HL-60 (cell line): ENCODE data around the gene FARS2.

ENCODE experiments used
- DNase-seq, 2 experiments: peaks; one replicate each; pipeline ENCODE4 v3.0.0-alpha.2; 2010 to 2020; ENCODE audit warnings: low read depth in 1 of 2, low spot score in 1 of 2
- H3K27ac ChIP-seq: fragments of 250-450 bp; sonication (Bioruptor Pico); replicated peaks from 2 replicates; pipeline ENCODE4 v1.5.1; 2020; ENCODE audit warnings: mild to moderate bottlenecking, moderate library complexity
- H3K27me3 ChIP-seq: fragments of 250-450 bp; sonication (Bioruptor Pico); 2 replicates; pipeline ENCODE4 v1.5.1; 2021; ENCODE audit warnings: mild to moderate bottlenecking, moderate library complexity; ENCODE audit not compliant: insufficient read depth, poor library complexity, severe bottlenecking
- H3K4me3 ChIP-seq: replicated peaks from 2 replicates; pipeline ENCODE4 v1.5.1; 2011; ENCODE audit warnings: mild to moderate bottlenecking, control low read depth, low read length; ENCODE audit not compliant: insufficient read depth
- GABPA ChIP-seq: IDR thresholded peaks from 2 replicates; pipeline ENCODE4 v1.6.1; 2012; ENCODE audit warnings: low read depth
- POLR2AphosphoS5 ChIP-seq: IDR thresholded peaks from 2 replicates; pipeline ENCODE4 v1.6.1; 2012; ENCODE audit warnings: low read depth
- SPI1 ChIP-seq: IDR thresholded peaks from 2 replicates; pipeline ENCODE4 v1.6.1; 2012; ENCODE audit warnings: low read depth, mild to moderate bottlenecking, borderline replicate concordance
- TF ChIP-seq, protein P1 (sequence below): IDR thresholded peaks from one replicate; pipeline ENCODE4 v1.5.1; 2011; ENCODE audit warnings: low read length, control low read depth, inconsistent platforms; ENCODE audit not compliant: insufficient read depth
- TF ChIP-seq, protein P2 (sequence below): IDR thresholded peaks from 2 replicates; pipeline ENCODE4 v1.6.1; 2012; ENCODE audit warnings: low read depth; ENCODE audit not compliant: insufficient replicate concordance

Gene FARS2

DNA sequence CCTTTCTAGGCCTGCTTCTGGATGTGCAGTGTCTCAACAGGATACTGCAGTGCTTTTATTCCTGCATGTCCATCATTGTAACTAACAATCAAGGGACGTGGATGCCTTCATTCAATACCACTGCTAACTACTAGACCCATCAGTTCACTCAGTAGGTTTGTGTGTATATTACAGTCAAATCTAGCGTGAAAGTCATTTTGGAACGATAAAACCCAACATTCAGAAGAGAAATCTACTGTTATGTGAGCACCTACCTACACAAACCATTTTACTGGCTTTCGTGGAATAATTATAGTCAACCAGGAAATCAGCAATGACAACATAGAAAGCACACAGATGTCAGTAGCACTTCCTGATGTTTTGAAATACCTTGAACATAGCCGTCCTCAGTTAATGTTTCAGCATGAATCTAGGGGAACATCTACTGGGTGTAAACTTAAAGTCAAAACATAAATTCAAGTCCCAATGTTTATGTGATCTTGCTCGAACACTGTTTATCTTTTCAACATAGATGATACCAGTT, 270.6 kb downstream of the FARS2 start:
- Histone ChIP-seq H3K27me3 (no peaks in the 10 kb centered on the region), H3K4me3 (no peak overlapping the region), H3K27ac (no peak overlapping the region)
- peak in 1 of 2 experiments; percentile 14 for DNase-seq
- TF ChIP-seq GABPA (no peak), POLR2AphosphoS5 (no peak), SPI1 (0 out of 2 replicates have a peak, but pooled peaks have one; percentile 25)
- TF ChIP-seq, protein P1, sequence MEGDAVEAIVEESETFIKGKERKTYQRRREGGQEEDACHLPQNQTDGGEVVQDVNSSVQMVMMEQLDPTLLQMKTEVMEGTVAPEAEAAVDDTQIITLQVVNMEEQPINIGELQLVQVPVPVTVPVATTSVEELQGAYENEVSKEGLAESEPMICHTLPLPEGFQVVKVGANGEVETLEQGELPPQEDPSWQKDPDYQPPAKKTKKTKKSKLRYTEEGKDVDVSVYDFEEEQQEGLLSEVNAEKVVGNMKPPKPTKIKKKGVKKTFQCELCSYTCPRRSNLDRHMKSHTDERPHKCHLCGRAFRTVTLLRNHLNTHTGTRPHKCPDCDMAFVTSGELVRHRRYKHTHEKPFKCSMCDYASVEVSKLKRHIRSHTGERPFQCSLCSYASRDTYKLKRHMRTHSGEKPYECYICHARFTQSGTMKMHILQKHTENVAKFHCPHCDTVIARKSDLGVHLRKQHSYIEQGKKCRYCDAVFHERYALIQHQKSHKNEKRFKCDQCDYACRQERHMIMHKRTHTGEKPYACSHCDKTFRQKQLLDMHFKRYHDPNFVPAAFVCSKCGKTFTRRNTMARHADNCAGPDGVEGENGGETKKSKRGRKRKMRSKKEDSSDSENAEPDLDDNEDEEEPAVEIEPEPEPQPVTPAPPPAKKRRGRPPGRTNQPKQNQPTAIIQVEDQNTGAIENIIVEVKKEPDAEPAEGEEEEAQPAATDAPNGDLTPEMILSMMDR: no peak

DNA sequence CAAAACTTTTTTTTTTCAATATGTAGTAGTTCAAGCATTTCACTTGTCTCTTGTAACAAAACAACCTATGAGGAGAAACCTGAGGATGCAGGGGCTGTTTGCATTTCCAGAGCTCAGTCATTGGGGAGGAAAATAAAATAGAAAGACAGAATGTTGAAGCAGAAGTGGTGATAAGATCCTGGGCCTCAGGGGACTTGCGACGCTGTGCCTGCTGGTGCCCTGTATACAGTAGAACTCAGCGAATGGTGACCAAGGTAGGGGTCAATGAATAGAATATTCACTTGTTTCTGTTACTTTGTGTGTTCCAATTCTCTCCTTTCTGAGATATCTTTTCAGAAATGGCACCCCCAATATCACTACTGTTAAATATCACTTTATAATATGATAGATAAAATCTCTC, 271.6 kb downstream of the FARS2 start:
- TF ChIP-seq, protein P1: no peak
- TF ChIP-seq, protein P2, sequence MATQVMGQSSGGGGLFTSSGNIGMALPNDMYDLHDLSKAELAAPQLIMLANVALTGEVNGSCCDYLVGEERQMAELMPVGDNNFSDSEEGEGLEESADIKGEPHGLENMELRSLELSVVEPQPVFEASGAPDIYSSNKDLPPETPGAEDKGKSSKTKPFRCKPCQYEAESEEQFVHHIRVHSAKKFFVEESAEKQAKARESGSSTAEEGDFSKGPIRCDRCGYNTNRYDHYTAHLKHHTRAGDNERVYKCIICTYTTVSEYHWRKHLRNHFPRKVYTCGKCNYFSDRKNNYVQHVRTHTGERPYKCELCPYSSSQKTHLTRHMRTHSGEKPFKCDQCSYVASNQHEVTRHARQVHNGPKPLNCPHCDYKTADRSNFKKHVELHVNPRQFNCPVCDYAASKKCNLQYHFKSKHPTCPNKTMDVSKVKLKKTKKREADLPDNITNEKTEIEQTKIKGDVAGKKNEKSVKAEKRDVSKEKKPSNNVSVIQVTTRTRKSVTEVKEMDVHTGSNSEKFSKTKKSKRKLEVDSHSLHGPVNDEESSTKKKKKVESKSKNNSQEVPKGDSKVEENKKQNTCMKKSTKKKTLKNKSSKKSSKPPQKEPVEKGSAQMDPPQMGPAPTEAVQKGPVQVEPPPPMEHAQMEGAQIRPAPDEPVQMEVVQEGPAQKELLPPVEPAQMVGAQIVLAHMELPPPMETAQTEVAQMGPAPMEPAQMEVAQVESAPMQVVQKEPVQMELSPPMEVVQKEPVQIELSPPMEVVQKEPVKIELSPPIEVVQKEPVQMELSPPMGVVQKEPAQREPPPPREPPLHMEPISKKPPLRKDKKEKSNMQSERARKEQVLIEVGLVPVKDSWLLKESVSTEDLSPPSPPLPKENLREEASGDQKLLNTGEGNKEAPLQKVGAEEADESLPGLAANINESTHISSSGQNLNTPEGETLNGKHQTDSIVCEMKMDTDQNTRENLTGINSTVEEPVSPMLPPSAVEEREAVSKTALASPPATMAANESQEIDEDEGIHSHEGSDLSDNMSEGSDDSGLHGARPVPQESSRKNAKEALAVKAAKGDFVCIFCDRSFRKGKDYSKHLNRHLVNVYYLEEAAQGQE: no peak
- no peak for TF ChIP-seq POLR2AphosphoS5
- no peak overlapping the region for H3K27ac ChIP-seq
- DNase-seq: no peak
- no peaks in the 10 kb centered on the region for H3K27me3 ChIP-seq
- no peak overlapping the region for H3K4me3 ChIP-seq

DNA sequence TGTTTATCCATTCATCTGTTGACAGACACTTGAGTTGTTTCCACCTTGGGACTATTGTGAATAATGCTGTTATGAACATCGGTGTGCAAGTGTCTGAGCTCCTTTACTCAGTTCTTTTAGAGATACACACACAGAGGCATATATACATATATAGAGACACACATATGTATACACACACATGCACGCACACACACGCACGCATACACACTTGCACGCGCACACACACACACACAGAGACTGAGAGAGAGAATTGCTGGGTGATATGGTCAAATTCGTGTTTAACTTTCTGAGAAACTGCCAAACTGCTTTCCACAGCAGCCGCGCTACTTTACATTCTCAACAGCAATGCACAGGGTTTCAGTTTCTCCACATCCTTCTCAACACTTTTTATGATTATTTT, 273.3 kb downstream of the FARS2 start:
- no peak for DNase-seq
- no peak overlapping the region for H3K27ac ChIP-seq
- no peak for TF ChIP-seq POLR2AphosphoS5
- no peak for TF ChIP-seq SPI1
- no peaks in the 10 kb centered on the region for H3K27me3 ChIP-seq
- H3K4me3 ChIP-seq: no peak overlapping the region

DNA sequence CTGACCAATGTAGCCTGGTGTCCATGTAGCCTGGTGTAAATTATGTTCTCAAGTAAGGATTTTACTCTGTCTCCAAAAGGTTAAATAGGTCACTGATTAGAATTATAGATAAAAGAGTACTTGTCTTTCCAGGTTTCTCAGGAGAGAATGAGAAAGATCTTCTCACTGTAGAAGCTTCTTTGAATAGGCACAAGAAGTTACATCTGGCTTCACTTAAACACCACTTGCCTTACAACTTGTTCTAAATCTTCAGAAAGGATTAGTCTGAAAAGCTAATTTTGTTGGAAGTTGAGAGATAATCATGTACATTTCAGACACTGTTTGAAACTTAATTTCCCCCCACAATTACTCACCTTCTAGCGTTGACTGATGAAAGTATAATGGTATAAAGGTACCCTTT, 275.3 kb downstream of the FARS2 start:
- TF ChIP-seq SPI1 (no peak), GABPA (no peak), POLR2AphosphoS5 (no peak)
- TF ChIP-seq, protein P2: no peak
- TF ChIP-seq, protein P1: no peak
- H3K4me3 ChIP-seq: no peak overlapping the region
- no peaks in the 10 kb centered on the region for H3K27me3 ChIP-seq
- no peak overlapping the region for H3K27ac ChIP-seq
- DNase-seq: no peak
